CD4-positive, alpha-beta T cell treated with Interleukin-6 at 100 ng/mL for 8 hours (primary cell): ENCODE data around the gene NOS1.
"Not testable (repeated sequence)": the region's sequence is repeated elsewhere in the genome, so short reads cannot be mapped to it uniquely, and the experiment has no call there.

Experiments used
- DNase-seq: peaks from one replicate; pipeline ENCODE4 v3.0.0-alpha.2; 2020; ENCODE audit warnings: mixed read lengths, low spot score

Gene NOS1

DNA sequence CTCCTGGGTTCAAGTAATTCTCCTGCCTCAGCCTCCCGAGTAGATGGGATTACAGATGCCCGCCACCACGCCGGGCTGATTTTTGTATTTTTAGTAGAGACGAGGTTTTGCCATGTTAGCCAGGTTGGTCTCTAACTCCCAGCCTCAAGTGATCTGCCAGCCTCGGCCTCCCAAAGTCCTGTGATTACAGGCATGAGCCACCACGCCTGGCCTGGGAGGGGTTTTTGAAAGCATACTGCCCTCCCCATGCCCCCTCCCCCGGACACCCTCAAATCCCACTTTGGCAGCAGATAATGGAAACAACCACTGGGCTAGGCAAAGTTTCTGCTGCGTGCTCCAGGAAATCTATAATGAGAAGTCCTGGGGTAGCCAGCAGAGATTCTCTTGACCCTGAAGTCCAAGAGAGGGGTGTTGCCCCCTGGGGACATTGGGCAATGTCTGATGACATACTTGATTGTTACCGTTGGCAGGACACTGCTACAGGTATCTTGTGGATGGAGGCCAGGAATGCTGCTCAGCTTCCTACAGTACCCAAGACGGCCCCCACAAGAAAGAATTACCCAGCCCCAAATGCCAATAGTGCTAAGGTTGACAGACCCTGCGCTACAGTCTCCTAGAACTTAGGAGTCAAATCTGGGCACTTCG is 152.5 kb downstream of the NOS1 start:
- no peak for DNase-seq

GRCh38 chr12:117208206-117208605 is 153.2 kb downstream of the NOS1 start:
- DNase-seq, result no peak

- DNase-seq, result no peak
These were observed 153.8 kb downstream of the NOS1 start for GRCh38 chr12:117207675-117208074.

DNA sequence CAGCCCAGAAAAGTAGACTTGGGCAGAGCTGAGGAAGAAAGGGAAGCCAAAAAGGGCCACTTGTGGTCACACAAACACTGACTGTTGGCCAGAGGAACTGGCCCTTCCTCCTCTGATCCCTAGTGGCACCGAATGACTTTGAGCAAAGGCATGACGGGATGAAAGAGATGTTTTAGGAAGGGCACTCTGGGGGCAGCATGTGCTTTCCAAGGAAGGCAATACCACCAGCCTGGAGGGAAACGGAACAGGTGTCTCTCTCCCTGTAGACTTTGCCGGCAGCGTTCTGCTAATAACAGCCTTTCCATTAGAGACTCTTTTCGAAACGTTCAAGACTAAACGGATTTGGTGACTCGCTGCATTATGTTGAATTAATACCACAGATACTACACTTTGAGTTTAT is 158.9 kb downstream of the NOS1 start:
- DNase-seq, result no peak

- no peak for DNase-seq
These were observed 159.4 kb downstream of the NOS1 start for GRCh38 chr12:117202033-117202432.

DNA sequence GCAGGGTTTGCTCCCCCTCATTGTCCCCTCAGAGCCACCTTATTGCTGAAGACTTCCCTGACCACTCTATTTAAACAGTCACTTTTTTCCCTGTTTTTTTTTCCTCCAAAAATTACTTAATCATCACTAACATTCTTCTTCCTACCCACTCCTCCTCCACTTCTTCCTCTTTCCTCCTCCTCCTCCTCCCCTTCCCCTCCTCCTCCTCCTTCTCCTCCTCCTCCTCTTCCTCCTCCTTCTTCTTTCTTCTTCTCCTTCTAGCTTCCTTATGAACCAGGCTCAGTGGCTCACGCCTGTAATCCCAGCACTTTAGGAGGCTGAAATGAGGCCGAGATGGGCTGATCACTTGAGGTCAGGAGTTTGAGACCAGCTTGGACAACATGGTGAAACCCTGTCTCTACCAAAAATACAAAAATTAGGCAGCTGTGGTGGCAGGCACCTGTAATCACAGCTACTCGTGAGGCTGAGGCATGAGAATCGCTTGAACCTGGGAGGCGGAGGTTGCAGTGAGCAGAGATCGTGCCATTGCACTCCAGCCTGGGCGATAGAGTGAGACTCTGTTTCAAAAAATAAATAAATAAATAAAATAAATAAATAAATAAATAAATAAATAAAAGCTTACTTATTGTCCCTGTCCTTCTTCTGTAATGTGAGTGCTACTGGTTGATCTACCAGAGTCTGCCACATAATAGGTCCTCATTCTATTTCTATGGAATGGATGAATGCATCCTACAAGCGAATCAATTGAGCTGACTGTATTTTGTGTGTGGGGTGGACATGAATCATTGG is 161.3 kb downstream of the NOS1 start:
- not testable (repeated sequence) for DNase-seq

- not testable (repeated sequence) for DNase-seq
These were observed 165.1 kb downstream of the NOS1 start for GRCh38 chr12:117196334-117196733.

DNA sequence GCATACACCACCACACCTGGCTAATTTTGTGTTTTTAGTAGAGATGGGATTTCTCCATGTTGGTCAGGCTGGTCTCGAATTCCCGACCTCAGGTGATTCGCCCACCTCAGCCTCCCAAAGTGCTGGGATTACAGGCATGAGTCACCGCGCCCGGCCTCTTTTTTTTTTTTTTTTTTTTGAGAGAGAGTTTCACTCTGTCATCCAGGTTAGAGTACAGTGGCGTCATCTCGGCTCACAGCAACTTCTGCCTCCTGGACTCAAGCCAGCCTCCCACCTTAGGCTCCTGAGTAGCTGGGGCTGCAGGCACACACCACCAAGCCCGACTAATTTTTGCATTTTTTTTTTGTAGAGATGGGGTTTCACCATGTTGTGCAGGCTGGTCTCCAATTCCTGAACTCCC is 166.4 kb downstream of the NOS1 start:
- DNase-seq, result not testable (repeated sequence)

GRCh38 chr12:117193903-117194302 is 167.5 kb downstream of the NOS1 start:
- no peak for DNase-seq

DNA sequence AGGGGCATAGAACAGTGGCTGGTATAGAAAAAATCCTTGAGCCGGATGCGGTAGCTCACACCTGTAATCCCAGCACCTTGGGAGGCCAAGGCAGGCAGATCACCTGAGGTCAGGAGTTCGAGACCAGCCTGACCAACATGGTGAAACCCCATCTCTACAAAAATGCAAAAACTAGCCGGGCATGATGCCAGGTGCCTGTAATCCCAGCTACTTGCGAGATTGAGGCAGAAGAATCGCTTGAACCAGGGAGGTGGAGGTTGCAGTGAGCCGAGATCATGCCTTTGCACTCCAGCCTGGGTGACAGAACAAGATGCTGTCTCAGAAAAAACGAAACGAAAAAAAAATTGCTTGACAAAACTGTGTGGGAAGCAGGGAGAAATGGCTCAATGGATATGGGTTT is 168.8 kb downstream of the NOS1 start:
- not testable (repeated sequence) for DNase-seq

DNA sequence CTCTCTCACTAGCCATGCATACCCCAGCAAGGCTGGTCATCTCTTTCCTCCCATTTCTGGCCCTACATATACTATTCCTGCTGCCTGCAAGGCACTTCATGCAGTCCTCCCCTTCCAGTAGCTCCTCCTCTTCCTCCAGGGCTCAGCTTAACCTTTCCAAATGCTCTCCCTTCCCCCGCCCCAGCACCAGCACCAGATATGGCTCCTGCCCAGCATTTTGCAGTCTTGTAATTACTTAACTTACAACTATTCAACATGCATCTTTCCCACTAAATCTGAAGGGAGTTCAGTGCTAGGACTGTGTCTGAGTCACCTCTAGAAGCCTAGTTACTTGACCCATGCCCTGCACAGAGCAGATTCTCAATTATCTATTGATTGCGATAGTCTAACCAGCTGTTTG is 169.4 kb downstream of the NOS1 start:
- no peak for DNase-seq

DNA sequence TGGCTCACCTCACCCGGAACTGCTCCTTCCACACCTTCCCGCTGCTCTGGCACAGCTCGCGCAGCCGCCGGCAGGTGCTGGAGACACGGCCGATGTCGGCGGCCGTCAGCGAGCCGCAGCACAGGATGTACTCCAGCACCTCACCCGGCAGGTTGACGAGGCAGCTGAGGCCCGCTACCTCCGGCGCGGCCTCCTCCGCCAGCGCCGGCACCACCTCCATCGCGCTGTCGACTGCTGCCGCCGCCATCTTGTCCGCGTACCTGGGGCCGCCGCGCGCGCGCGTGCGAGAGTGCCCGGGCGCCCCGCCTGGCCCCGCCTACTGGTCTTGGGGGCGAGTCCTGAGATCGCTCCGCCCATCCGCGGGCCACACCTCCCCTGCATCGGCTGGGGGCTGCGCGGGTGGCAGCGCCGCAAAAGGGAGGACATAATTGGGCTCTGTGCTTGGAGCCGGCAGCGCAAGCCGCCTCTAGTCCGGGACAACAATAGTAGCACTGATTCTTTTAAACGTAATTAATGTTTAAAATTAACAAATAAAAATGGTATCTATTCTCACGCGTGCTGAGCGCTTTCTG is 171.1 kb downstream of the NOS1 start, which contains the start of gene FBXO21:
FBXO21 (minus strand) TSS at position 261 of the 572 bp plus-strand sequence; CDS start at position 247, 14 bp downstream.
- peak; percentile 92 for DNase-seq

GRCh38 chr12:117189725-117190209 is 171.7 kb downstream of the NOS1 start:
- peak; percentile 11 for DNase-seq

GRCh38 chr12:117188961-117189724 is 172.3 kb downstream of the NOS1 start:
- no peak for DNase-seq

- DNase-seq, result no peak
These were observed 173.2 kb downstream of the NOS1 start for GRCh38 chr12:117188121-117188665.

- DNase-seq, result no peak
These were observed 174.0 kb downstream of the NOS1 start for GRCh38 chr12:117187421-117187820.

GRCh38 chr12:117182866-117183265 is 178.6 kb downstream of the NOS1 start:
- no peak for DNase-seq

- DNase-seq, result not testable (repeated sequence)
These were observed 180.0 kb downstream of the NOS1 start for GRCh38 chr12:117181468-117181843.

- no peak for DNase-seq
These were observed 180.5 kb downstream of the NOS1 start for GRCh38 chr12:117180758-117181467.

GRCh38 chr12:117178745-117179144 is 182.7 kb downstream of the NOS1 start:
- no peak for DNase-seq

DNA sequence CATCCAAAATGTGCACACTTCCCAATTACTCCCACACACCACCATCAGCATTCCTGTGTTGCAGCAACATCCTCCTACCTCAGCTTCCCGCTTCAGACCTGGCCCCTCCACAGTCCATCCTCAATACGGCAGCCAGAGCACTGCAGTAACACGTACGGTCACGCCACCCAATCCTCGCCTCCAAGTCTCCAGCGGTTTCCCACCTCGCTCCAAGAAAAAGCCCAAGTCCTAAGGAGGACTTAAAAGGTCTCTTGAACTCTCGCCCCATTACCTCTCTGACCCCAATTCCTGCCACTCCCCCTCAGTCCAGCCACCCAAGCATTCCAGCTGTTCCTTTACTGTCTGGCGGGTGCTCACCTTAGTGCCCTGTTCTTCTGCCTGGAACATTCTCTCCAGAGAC is 183.1 kb downstream of the NOS1 start:
- DNase-seq, result no peak
